NCI-H69 (cell line): ENCODE data around the gene KIAA0753.
A peak's percentile ranks its signal among the peaks of the same experiment; 100 is the strongest.

Experiments used
- DNase-seq: peaks from one replicate; lab custom pipeline; 2025; lab: John Stamatoyannopoulos, UW

KIAA0753 gene

DNA sequence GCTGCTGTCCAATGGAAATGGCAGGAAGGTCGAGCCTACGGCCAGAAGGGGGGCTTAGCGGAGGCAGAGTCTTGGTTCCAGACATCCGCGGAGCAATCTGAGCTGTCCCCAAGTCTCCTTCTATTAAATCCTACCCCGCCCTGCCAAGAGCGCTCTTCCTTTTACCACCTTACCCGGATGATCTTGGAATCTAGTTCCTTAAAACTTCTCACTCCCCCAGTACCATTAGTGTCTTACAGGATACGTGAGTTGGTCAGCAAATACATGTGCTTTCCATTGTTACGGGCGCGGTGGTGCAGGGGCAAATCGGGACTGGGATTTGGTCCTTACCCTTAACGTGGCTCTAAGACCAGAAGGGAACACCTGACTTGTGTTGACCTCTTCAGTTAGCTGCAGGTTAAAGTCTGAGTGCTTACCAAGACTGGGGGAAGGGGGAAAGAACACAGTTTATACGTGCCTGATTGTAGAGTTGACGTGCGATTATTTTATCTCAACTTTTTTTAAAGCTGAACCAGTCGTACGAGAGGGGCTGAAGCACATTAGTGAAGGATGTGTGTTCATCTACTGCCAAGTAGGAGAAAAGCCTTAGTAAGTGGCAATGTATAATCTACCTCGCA, 844 bp upstream of the KIAA0753 start:
- DNase-seq: peak; percentile 39

DNA sequence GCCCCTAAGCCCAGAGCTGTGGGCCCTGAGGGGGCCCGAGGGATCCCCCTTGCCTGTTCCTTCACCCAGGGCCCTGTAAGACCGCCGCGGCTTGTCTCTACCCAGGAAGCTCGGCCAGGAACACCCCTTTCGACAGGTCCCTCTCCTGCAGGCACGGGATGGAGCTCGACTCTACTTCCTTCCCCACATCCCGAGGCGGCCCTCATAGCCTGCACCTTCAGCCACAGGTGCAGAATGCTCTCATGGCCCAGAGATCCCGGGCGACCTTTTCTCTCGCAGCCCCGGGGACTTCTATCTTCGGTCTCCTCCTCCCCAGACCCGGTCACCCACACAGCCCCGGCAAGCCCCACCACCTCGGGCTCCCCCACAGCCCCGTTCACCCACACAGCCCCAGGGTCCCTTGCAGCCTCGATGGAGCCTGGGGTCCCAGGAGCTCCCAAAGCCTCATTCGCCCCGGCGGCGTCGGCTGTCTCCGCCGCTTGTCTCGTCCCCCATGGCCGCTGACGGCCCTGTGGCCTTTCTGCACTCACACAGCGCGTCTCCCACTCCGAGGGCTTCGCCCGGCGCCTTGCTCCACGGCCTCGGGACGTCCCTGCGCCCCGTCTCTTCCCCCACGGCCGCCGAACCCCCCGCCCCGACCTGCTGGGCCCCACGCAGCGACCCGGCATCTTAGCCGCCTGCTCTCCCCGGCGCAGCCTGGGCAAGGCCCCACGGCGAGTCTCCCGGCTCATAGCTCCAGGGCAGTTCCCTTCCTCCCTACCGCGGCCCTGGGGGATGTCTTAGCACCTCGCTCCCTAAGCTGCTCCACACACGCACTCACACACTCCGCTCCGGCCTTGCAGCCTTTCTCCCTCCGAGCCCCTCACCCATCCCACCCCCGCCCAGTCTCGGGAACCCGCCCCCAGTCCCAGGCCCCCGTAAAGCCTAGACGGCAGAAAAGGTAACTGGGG, 650 bp downstream of the KIAA0753 start:
- DNase-seq: peak; percentile 49

DNA sequence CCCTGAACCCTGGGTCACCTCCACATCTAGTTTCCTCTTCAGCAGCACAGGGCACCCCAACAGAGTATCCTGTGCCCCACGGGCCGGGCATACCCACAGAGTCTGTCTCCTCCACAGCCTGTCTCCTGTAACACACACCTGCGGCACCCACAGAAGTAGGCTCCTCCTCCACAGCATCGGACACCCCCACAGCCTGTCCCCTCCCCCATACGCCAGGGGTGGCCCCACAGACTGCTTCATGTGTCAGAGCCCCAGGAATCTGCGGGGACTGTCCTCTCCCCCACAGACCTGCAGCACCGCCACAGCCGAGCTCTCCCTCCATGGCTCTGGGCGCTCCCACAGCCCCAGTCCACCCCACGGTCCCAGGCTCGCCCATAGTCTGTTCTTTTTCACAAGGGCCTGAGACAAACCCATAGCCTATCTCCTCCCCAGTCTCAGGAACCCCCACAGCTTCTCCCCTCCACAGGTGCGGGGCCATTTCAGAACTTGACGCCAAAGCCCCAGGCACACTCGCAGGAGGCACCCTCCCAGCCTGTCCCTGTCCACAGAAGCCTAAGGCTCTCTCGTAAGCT, 1.4 kb downstream of the KIAA0753 start:
- no peak for DNase-seq

DNA sequence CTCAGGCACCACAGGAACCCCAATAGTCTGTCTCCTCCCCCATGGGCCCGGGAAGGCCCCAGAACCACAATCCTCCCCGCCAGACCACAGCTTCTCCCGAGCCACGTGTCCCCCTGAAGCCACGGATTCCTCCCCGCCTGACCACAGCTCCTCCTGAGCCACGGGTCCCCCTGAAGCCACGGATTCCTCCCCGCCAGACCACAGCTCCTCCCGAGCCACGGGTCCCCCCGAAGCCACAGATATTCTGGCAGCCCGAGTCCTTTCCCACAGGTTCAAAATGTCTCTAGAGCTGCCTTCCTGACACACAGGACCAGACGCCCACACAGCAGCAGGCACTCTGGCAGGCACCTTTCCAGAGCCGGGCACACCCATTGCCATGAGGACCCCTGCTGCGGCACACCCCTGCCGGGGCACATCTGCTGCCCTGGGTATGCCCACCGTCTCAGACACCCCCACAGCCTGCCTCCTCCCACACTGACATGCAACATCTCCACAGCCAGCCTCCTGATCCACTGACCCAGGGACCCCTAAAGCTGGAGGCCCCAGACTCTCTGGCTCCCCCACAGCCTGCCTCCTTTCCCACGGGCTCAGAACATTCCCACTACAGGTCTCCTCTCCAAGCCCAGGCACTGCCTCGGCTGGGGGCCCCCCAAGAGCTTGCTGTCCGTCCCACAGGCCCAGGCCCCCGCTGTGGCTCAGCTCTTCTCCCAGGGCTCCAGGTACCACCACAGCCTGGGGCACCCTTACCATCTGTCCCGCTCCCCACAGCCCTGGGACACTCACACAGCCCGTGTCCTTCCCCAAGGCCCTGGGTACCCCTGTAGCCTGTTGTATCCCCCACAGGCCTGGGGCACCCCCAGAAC, 2.2 kb downstream of the KIAA0753 start:
- DNase-seq: no peak

DNA sequence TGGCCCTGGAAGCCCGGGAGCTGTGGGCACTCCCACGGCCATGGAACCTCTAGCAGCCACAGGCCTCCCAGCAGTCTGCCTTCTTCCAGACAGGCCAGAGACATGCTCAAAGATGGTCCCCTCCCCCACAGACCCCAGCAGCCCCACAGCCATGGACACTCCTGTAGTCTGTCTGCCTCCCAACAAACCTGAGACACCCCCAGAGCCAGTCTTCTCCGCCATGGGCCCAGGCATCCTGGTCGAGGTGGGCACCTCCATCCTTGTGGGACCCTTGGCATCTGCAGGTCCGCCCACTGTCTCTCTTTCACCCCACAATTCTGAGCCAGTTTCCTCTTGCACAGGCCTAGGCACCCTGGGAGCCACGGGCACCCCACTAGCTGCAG, 3.1 kb downstream of the KIAA0753 start:
- DNase-seq: no peak

DNA sequence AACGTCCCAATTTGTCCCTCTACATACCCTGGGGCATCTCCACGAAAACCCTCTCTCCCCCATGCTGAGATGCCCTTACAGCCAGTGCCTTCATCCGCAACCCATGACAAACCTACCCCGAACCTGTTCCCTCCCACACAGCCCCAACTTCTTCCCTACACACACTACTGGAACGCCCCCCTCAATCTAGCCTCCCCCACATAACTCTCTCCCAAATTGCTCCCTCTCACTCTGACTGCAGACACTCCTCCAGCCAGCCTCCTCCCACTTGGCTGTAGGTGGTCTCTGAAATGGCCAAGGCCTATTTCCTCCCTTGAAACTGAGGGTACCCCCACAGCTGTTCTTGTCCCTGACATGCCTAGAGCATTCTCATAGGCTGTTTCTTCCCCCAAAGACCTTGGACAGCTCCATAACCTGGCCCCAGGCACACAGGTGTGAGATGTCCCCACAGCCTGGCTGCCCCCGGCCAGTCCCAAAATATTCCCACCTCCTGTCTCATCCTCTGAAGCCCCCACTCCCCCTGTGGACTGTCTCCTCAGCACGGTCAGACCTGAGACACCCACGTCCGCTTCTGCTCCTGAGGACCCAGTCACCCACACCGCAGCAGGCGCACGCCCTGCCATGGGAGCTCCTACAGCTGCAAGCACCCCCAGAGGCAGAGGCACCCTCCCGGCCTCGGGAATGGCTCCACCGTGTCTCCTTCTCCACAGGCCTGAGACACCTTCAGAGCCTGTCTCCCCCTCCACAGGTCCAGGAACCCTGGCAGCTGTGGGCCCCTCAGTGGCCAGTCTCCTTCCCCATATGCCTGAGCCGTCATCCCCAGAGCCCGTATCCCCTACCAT, 3.7 kb downstream of the KIAA0753 start:
- DNase-seq: no peak

DNA sequence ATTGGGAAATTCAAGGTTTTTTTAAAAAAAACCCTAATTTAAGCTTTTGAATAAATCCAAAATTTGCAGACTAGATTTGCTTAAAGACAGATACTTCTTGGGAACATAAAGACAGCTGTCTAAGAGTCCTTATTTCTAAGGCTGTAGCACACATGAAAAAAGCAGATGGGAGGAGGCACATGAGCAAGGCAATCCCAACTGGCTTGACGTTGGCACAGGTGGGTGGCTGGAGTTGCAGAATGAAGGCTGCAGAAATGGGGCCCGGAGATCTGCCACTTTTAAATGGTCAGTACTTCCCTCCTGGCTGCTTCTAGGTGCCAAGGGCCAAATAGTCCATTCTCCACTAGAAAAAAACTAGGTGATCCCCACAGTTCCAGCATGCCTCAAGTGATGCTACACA, 4.4 kb downstream of the KIAA0753 start:
- no peak for DNase-seq

DNA sequence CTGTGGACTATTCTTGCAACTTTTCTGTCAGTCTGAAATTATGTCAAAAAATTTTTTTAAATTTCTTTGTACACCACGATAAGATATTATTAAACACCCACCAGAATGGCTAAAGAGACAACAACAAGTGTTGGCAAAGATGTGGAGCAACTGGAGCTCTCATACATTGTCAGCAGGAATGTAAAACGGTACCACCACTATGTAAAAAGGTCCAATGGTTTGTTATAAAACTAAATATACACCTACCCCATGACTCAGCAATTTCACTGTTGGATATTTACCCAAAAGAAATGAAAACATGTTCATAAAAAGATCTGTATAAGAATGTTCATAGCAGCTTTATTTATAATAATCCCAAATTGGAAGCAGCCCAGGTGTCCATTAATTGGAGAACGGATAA, 7.2 kb downstream of the KIAA0753 start:
- no peak for DNase-seq

DNA sequence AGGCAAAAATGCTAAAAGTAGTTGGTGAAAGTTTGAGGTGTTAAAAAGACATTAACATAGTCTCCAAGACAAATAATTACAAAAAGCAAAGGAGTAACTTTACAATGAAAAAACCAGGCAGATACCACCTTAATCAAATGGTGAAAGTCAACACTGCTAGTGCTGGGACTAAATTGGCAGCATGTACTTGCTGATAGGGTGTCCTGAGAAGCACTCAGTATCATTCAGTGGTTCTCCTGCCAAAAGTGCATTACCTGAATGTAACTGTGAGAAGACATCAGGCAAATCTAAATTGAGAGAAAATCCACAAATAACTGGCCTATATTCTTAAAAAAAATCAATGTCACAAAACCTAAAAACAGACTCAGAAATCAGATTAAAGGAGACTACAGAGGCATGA, 8.0 kb downstream of the KIAA0753 start:
- no peak for DNase-seq

DNA sequence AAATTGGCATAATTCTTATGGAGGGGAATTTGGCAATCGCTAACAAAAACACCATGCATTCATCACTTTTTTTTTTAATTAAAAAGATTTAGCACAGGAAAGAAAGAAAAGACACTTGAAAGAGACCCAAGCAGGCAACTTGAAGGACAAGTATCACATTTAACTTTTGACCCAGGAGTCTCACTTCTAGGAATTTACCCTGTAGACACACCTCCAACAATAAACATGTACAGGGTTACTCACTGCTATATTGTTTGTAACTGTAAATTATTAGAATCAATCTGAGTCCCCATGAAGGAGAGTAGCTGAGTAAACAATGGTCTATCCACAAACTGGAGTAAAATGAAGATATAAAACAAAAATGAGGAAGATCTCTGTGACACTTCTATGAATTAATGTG, 10.1 kb downstream of the KIAA0753 start:
- DNase-seq: no peak

DNA sequence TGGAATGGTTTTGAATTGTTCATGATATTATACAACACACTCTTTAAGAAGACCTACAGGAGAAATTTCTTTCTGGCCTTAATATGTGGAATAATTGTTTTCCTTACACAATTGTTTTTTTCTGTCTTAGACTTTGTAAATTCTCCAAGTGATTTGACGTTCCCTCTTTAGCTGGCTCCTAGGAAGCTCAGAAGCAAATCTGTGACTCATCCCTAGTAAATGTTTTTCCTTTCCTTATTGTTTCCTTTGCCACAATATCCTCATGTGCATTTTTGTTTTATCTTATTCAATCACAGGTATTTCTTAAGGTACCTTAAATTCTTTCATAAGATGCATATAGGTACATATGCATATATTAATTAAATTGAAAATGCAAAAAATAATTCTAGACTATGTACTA, 13.5 kb downstream of the KIAA0753 start:
- no peak for DNase-seq

DNA sequence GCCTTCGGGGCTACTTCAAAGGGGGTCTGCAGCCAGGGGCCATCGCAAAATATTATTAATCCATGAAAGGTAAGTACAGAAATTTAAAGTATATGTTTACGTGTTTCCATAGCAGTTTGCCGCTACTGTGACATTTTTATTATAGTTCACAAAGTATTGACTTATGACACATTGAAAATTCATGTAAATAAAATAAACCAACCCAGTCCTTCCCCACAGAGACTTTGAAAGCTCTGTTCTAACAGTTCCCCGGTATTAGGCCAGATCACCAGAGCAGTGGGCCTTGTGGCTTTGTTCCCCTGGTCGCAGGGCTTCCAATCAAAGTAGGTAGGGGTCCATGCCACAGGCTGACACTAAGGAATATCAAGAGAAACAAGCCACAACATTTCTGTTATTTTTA, 13.9 kb downstream of the KIAA0753 start:
- no peak for DNase-seq

DNA sequence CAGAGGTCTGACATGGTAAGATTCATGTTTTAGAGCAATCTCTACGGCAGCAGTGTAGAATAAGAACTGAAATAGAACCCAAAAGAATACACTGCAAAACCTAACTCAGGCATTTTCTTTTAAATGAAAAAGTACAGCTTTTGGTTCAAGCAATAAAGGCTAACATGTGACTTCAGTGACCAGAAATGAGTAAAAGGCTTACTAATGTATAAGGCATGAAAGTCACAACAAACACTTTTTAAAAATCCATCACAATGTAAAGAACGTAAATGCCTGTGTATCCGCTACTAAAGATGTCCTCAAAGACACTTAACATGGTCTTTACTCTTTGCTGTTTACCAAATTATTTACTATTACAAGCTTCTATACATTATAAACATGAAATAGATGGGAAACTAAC, 16.6 kb downstream of the KIAA0753 start:
- no peak for DNase-seq

DNA sequence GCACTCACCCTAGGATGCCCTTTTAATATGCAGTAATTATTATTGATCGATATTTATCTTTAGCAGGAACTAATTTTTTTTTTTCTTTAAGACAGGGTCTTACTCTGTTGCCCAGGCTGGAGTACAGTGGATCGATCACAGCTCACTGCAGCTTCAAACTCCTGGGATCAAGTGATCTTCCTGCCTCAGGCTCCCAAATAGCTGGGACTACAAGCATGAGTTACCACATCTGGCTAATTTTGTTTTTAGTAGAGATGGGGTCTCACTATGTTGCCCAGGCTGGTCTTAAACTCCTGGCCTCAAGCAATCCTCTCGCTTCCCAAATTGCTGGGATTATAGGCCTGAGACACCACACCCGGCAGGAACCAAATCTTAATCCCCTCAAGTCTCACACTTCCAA, 29.3 kb downstream of the KIAA0753 start:
- DNase-seq: no peak

DNA sequence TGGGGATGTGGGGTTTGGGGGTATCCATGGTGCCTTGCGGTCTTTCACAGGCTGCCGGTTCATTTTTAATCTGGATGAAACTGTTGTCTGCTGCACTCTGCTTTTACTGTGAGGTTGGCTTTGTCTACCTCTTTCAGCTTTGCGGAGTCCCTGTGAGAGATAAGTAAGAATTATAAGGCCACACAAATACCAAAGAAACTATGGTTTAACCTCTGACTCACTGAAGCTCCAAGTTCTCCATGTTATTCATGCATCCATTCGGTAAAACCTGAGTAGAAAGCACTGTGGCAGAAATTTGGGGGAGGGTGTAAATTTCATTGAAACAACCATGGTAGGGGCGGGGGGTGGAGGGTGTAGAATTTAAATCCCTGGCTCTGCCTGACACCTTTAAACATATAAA, 30.5 kb downstream of the KIAA0753 start:
- no peak for DNase-seq

DNA sequence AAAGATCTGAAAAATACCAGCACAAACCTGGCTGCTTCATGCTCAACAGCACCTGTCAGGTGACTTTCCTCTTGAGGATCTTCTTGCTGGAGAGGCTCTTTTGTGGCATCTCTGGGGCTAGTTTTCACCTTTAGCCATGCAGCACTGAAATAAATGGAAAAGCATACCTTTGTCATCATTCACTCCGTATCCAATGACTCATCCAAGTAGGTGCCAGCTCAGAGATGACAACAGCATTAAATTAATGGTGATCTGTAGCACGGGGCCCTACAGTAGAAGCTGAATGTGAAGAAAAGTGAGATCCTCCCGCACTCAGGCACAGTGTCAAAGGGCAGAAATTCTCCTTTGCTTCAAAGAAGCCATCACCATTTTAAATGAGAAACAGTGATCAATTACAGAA, 32.2 kb downstream of the KIAA0753 start:
- no peak for DNase-seq

DNA sequence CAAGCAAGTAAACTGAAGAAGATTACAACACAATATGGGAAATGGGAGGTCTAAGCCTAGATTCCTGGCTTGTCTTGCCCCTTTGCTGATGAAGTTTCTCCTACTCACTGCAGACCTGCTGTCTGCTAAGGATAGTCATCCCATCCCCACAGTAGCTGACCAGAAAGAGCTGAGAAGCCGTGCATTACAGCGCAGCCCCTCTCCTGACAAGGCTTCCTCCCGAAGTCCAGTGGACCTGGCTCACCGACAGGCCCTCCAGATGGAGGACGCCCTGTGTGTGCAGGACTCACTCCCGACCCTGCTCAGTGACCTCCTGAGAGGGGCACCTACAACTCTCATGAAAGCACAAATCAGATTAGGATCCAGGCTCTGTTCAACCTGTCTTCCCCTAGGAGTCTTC, 35.4 kb downstream of the KIAA0753 start:
- no peak for DNase-seq

DNA sequence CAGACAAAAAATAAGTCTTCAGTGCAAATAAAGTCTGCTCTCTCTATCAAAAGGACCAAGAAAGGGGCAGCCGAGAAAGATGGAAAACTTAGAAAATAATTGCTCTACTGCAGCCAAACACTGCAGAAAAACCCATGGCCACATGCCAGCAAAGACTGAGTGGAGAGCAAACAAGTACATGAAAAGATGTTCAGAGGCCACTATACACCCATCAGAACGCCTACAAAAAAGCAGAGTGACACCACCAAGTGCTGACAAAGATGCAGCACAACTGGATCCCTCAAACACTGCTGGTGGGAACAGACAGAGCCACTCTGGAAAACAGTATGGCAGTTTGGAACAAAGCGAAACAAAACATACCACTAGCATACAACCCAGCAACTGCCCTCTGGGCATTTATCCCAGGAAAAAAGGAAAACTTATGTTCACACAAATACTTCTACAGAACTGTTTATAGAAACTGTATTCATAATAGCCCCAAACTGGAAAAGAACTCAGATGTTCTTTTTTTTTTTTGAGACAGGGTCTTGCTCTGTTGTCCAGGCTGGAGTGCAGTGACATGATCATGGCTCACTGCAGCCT, 36.7 kb downstream of the KIAA0753 start:
- peak; percentile 4 for DNase-seq

DNA sequence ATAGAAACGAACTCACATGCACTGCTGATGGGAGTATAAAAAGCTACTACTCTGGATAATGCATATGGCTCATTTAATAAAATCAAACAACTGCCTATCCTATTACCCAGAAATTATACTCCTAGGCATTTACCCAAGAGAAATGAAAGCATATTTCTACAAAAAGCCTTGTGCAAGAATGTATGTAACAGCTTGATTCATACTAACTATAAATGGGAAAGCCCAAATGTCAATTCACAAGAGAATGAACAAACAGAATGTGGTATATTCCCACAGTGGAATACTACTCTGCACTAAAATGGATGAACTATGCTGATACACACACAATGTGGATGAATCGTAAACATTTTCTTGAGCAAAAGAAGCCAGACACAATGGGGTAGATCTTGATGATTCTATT, 38.4 kb downstream of the KIAA0753 start:
- no peak for DNase-seq

DNA sequence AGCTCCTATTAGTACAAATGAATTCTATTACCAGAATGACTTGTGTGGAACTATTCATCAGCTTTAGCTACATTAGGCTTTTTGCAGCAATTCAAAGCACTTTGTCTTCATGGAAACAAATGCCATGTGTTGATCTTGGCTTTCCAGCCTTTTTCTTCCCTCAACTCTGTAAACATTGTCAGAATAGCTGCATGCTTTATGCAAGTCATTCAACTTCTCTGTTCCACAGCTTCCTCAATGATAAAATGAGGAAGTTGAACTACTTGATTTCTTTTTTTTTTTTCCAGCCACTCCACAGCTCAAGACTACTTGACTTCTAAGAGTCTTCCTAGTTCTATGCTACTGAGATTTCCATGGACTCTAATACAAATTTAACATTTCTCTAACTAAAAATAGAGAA, 41.1 kb downstream of the KIAA0753 start:
- no peak for DNase-seq

DNA sequence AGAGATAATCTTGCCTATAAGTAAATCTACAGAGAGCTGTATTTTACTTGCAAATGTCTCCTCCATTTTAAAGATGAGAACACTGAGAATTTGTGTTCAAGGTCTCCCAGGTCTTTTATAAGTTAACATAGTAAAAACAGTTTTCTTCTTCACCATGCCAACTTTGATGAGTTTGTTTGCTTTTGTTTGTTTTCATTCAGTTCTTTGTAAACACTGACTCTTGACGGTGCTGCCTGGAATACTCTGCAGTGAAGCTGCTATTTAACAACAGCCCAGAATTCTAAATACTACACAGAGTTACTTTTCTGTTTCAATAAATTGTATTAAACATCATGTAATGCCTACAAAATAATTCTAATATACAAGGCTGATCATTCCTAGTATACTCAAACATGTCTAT, 42.8 kb downstream of the KIAA0753 start:
- no peak for DNase-seq
